NCI-H524 (cell line): ENCODE results near the gene PNMA8B.

ENCODE experiments used
- DNase-seq, 2 experiments: peaks; one replicate each; lab custom pipeline; 2025; lab: John Stamatoyannopoulos, UW

Gene PNMA8B

GRCh38 chr19:46487178-46487801 lies 8.4 kb downstream of the PNMA8B start:
- no peak for DNase-seq

- no peak for DNase-seq
Measured at GRCh38 chr19:46486358-46486757, 9.3 kb downstream of the PNMA8B start.

- no peak for DNase-seq
Measured at GRCh38 chr19:46484656-46485055, 11.0 kb downstream of the PNMA8B start.

- no peak for DNase-seq
Measured at GRCh38 chr19:46482631-46483030, 13.0 kb downstream of the PNMA8B start.

- no peak for DNase-seq
Measured at GRCh38 chr19:46481947-46482346, 13.7 kb downstream of the PNMA8B start.

GRCh38 chr19:46481223-46481848 lies 14.3 kb downstream of the PNMA8B start:
- no peak for DNase-seq

GRCh38 chr19:46480415-46480814 lies 15.3 kb downstream of the PNMA8B start:
- DNase-seq = peak; percentile 22 to 71

GRCh38 chr19:46478356-46478986 lies 17.2 kb downstream of the PNMA8B start:
- peak; percentile 59 to 79 for DNase-seq

GRCh38 chr19:46475986-46476385 lies 19.7 kb downstream of the PNMA8B start:
- DNase-seq = no peak

- no peak for DNase-seq
Measured at GRCh38 chr19:46474211-46474610, 21.5 kb downstream of the PNMA8B start.

GRCh38 chr19:46472592-46472991 lies 23.1 kb downstream of the PNMA8B start:
- no peak for DNase-seq

GRCh38 chr19:46471811-46472543 lies 23.7 kb downstream of the PNMA8B start:
- DNase-seq = no peak

- peak; percentile 67 to 89 for DNase-seq
Measured at GRCh38 chr19:46471116-46471733, 24.4 kb downstream of the PNMA8B start, which contains the start of gene PNMA8A. TSS of gene PNMA8A (minus strand) at chr19:46471563. CDS start at chr19:46471035, 528 bp downstream.

GRCh38 chr19:46470376-46470775 lies 25.3 kb downstream of the PNMA8B start:
- no peak for DNase-seq

GRCh38 chr19:46469541-46470185 lies 26.0 kb downstream of the PNMA8B start:
- DNase-seq = no peak

GRCh38 chr19:46466536-46467196 lies 29.0 kb downstream of the PNMA8B start:
- DNase-seq = no peak

- no peak for DNase-seq
Measured at GRCh38 chr19:46463516-46463915, 32.2 kb downstream of the PNMA8B start.

GRCh38 chr19:46461537-46461936 lies 34.1 kb downstream of the PNMA8B start:
- peak; percentile 39 to 71 for DNase-seq

- DNase-seq = no peak
Measured at GRCh38 chr19:46460981-46461380, 34.7 kb downstream of the PNMA8B start.

GRCh38 chr19:46460055-46460454 lies 35.6 kb downstream of the PNMA8B start:
- DNase-seq = no peak

- no peak for DNase-seq
Measured at GRCh38 chr19:46456930-46457329, 38.7 kb downstream of the PNMA8B start.
